GM21423 (cell line): ENCODE measurements around the gene CD58.
A peak's percentile ranks its signal among the peaks of the same experiment; 100 is the strongest.

Experiments used
- ATAC-seq: cut with Tn5 transposase; IDR thresholded peaks from one replicate; pipeline ENCODE4 v1.9.1; 2021; ENCODE audit warnings: mild to moderate bottlenecking, moderate library complexity; ENCODE audit not compliant: unreplicated experiment

CD58 gene

DNA sequence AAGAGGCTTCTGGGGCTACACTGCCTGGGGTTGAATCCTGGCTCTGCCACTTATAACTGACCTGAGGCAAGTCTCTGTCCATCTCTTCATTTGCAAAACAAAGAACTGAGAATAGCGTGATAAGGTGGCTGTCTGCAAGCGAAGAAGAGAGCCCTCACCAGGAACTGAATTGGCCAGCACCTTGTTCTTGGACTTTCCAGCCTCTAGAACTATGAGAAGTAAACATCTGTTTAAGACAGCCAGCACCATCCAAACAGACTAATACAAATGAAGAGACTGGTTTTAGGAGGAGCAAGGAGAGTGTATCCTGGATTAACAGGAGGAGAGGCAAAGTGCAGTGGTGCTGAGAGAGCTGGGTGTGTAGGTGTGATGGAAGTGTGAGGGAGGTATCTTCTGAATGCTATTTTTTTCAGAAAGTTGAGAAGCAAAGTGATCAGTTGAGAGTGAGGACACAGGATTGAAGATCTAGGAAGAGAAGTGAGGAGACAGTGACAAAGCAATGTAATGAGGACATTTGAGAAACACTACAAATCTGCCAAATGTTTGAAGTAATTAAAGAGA lies 59.3 kb downstream of the CD58 start:
- no peak for ATAC-seq

GRCh38 chr1:116510361-116510760 lies 60.5 kb downstream of the CD58 start:
- no peak for ATAC-seq

DNA sequence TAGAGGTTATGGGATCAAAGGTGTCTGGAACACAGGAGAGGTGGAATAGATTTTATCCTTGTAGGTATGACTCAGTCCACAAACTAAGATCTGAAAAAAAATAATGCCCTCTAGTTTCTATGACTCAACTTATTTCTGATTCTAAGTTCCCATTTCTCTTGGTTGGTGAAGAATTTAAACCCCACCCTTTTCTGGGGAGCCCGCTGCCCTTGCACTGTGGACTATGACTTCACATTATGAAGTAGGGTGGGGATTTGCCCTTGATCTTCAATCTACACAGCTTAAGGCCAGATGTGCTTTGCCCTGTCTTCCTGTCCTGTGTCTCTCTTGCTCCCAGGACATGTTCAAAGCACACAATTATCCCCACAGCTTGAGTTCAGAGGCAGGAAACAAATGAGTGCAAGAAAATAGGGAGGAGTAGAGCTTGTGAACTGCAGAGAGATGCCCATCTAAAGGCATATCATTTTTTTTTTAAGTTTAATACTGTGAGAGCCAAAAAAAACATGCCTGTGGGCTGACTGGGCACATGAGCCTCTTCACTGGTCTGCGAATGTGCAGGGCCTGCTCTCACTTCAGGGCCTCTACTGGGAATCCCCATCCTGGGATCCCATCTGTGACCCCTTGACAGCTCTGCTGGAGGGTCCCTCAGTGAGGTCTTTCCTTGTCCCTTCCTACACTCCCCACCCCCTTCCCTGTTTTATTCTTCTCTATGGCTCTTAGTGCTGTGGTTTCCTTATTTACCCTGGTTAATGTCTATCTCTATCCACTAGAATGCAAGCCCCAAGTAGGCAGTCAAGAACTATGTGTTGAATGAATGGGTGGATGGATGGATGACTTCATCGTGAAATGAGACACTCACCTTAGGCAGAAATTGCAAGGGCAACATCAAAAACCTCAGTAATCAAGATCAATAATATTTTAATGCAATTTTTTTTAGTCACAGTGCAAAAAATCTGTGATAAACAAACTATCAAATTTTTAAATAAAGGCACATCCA lies 61.5 kb downstream of the CD58 start:
- ATAC-seq = peak; percentile 38

GRCh38 chr1:116508085-116508983 lies 62.5 kb downstream of the CD58 start:
- no peak for ATAC-seq

DNA sequence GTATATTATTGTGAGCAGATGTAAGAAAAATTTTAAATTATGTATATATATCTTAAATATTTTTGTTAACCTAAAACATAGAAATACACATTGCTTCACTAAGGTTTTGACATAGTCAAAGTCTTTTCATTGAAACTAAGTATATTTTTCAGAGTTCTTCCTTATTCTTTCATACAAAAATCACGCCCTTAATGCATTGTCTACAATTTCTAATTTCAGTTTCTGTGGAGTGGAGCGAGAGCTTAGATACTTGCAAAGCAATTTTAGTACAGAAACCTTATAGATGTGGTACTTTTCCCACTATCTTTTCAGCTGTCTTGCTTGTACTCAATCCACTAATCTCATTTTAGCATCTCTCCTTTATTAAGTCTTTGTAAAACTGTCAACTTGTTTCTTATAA lies 63.2 kb downstream of the CD58 start:
- ATAC-seq = no peak

DNA sequence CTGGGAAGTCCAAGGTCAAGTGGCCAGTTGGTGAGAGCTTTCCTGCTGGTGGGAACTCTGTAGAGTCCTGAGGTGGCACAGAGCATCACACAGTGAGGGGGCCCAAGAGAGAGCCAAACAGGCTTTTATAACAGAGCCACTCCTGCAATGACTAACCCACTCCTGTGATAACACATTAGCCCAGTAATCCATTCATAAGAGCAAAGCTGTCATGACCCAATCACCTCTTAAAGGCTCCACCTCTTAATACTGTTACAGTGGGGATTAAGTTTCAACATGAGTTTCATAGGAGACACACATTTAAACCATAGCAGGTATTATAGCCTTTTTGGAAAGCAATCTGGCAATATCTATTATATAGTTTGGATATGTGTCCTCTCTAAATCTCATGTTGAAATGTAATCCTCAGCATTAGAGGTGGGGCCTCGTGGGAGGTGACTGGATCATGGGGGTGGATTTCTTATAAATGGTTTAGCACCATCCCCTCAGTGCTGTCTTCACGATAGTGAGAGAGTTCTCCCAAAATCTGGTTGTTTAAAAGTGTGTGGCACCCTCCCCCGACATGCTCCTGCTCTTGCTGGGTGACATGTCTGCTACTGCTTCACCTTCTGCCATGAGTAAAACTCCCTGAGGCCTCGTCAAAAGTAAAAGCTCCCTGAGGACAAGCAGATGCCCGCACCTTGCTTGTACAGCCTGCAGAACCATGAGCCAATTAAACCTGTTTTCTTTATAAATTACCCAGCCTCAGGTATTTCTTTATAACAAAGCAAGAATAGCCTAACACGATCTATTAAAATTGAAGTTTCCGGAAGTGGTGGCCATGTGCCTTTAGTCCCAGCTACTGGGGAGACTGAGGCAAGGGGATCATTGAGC lies 64.5 kb downstream of the CD58 start:
- no peak for ATAC-seq

DNA sequence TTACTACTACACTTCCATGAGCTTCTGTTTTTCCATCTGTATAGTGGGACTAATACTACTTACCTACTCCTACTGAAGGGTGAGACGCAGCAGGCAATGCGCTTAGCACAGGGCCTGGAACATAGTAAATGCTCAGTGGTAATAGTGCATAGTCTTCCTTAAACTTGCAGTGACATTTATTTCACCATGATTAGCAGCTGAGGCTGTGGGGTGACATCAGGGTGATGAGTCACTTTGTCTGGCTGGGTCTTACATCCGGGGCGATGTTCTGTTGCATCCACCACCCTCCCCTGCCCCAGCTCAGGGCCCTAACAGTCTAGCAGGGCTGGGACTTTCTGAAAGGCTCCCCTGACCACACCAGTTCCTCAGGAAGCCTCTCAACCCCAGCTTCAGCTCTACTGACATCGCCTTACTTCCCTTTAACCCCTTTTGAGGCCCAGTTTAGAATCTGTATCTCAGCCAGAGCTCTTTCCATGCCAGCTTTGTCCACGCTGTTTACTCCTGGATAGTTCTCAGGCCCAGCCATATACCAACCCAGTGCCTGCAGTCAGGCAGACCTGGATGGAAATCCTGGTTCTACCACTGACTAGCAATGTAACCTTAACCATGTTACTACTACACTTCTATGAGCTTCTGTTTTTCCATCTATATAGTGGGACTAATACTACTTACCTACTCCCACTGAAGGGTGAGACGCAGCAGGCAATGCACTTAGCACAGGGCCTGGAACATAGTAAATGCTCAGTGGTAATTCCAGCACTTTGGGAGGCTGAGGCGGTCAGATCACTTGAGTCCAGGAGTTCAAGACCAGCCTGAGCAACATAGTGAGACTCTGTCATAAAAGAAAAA lies 66.3 kb downstream of the CD58 start:
- peak; percentile 90 for ATAC-seq

- ATAC-seq = peak; percentile 2
Observed at GRCh38 chr1:116503546-116504307, 67.1 kb downstream of the CD58 start.

- ATAC-seq = no peak
Observed at GRCh38 chr1:116502671-116503314, 68.0 kb downstream of the CD58 start.

DNA sequence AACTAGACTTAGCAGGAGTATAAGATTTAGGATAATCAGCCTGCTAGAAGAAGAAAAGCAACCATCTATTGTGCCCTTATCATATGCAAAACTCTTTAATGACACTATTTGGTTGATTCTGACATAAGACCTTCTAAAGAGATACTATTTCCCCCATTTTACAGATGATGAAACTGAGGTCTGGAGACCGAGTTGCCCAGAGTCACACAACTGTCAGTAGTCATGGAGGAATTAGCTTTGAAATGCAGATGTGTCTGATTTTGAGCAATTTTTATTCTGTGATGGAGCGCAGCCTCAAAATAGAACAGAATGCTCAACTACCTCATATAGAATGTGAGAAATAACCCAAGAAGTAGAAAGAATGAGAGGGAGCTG lies 69.0 kb downstream of the CD58 start:
- ATAC-seq = no peak

DNA sequence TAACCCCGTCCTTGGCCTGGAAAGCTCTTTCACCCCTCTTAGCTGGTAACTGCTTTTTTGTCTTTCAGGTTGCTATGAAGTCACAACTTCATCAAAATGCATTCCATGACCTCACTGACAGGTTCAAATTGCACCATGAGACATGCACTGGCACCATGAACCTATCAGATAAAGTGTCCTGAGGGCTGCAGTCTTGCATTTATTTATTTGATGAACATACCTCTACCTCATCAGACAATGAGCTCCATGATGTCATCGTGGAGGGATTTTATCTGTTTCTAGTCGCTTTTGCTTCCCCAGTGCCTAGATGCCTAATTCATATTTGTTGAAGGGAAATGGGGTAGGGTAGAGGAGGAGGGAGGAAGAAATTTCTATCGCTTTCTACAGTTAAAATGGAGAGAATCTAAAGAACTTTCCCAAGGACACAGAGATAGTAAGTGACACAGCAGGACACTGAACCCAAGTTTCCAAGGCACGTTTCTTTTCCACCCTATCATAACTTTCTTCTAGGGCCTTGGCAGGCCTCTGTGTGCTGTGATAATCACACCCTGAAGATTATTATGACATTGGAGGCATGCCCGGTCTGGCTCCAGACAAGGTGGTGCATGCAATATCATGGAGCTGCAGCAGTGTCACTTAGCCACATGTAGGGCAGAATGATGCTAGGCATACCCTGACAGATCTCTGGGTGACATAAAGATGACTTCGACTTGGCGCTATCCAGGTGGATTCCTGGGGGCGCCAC lies 69.5 kb downstream of the CD58 start:
- ATAC-seq = no peak

DNA sequence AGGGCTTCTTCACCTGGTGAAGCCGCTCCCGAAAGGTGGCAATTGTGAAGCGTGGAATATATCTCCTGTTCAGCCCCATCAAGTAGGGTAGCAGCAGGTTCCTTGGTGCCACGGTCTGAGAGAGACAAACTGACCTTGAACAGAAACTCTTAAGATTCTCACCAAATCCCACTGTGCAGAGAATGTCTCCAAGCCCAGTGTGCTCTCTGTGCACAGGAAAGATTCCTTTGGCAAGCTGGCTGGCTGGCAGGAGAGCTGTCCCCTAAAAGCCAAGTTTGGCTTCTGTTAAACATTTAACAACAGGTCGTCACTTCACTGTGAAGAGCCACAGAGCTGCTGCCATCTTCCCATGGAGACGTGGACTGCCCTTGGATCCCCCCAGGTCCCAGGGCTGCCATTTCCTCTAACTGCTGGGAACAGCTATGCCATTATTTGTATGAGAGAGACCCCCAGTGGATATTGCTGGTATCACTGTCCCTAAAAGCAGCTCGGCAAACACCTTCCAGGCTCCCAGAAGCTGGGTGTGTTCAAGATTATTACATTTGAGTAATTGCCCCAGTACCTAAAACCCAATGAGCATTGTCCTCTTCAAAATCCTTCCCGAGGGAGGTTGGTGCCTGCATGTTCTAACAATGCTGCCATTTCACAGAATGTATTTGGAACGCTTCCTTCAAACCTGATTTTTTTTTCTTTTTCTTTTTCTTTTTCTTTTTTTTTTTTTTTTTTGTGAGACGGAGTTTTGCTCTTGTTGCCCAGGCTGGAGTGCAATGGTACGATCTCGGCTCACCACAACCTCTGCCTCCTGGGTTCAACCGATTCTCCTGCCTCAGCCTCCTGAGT lies 71.8 kb downstream of the CD58 start:
- ATAC-seq = peak; percentile 47

- ATAC-seq = no peak
Observed at GRCh38 chr1:116497656-116498055, 73.2 kb downstream of the CD58 start.

- no peak for ATAC-seq
Observed at GRCh38 chr1:116496898-116497297, 73.9 kb downstream of the CD58 start.

DNA sequence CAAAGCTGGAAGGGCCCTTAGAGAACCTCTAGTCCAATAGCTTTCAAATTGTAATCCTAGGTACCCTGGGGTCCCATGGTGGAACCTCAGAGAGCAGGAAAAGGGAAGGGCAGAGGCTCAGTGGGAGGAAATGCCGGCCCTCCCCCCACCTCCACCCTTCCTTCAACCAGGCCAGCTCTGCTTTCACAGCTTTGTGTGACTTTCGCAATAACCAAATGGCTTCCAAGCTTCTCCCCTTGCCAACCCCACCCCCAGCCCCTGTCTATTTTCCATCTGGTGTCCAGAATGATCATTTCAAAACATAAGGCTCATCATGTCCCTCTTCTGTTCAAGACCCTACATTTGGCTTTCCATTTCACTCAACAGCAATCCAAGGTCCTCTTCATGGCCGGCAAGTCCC lies 74.4 kb downstream of the CD58 start:
- no peak for ATAC-seq

- no peak for ATAC-seq
Observed at GRCh38 chr1:116495535-116495934, 75.3 kb downstream of the CD58 start.

DNA sequence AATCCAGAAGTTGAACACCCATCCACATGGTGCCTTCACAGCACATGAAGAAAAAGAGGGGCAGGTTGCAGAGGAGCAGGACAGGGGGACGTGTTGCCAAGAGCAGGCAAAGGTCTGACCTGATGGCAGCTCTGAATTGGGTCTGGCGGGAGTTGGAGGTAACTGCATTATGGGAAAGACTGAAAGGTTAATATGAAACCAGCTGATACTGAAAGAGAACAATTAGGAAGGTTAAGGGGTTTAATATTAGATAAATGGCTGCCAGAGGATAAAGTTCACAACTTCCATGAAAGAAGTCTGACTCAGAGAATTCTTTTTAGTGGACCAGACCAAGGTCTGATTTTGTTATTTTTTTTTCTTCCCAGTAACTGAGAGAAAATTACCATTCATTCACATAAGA lies 76.1 kb downstream of the CD58 start:
- no peak for ATAC-seq
